ENCODE results near the gene RAD51B. TPM values are rescaled to one million over a fixed set of nuclear protein-coding genes. Genes with fewer than 3 reads are reported as not detected.

The RAD51B gene
- total RNA-seq, 4 donors from 2014 or later, result 6.2 to 39.9 (median 12.9) TPM

- H3K9me3 ChIP-seq, result no peaks in the 10 kb centered on the region
- H3K4me1 ChIP-seq, result peaks cover 3 to 41% (median 20%) of the 10 kb centered on the region in 3 donors
- TF ChIP-seq POLR2A (IDR thresholded peaks at IDR 0.05) (no peak), CTCF (IDR thresholded peaks at IDR 0.05) (no peak)
- H3K27ac ChIP-seq, result peak overlapping the region; percentile 60 to 83 (median 77)
- intact Hi-C loops (cut with DNase I), result no loop called here
- no peak for DNase-seq
- H3K36me3 ChIP-seq, result no peaks in the 10 kb centered on the region
- 86 to 90% methylated on average over 4 of the region's 4 CpGs for WGBS, 2 donors
- H3K27me3 ChIP-seq, result no peaks in the 10 kb centered on the region
- H3K4me3 ChIP-seq, result no peak overlapping the region
Measured at GRCh38 chr14:68606644-68607043, 787.1 kb downstream of the RAD51B start.

- Histone ChIP-seq H3K4me3 (no peak overlapping the region), H3K36me3 (no peaks in the 10 kb centered on the region), H3K27ac (peak overlapping the region; percentile 60 to 83 (median 77)), H3K9me3 (no peaks in the 10 kb centered on the region), H3K4me1 (peaks cover 3 to 47% (median 26%) of the 10 kb centered on the region in 3 donors), H3K27me3 (no peaks in the 10 kb centered on the region)
- intact Hi-C loops (cut with DNase I), result no loop called here
- TF ChIP-seq CTCF (IDR thresholded peaks at IDR 0.05), result no peak
- no peak for TF ChIP-seq POLR2A (IDR thresholded peaks at IDR 0.05)
- WGBS, 2 donors, result 52 to 62% methylated on average over 13 to 14 of the region's 17 CpGs
- no peak for DNase-seq
Measured at GRCh38 chr14:68607081-68607866, 787.7 kb downstream of the RAD51B start.

- 65 to 80% methylated on average over 5 to 11 of the region's 14 CpGs for WGBS, 2 donors
- Histone ChIP-seq H3K36me3 (no peaks in the 10 kb centered on the region), H3K9me3 (no peaks in the 10 kb centered on the region), H3K4me3 (no peak overlapping the region), H3K4me1 (peaks cover 3 to 54% (median 26%) of the 10 kb centered on the region in 3 donors), H3K27ac (peak overlapping the region; percentile 60 to 83 (median 77)), H3K27me3 (no peaks in the 10 kb centered on the region)
- intact Hi-C loops (cut with DNase I), result no loop called here
- DNase-seq, result no peak
- TF ChIP-seq CTCF (IDR thresholded peaks at IDR 0.05) (no peak), POLR2A (IDR thresholded peaks at IDR 0.05) (no peak)
Measured at GRCh38 chr14:68607867-68608573, 788.4 kb downstream of the RAD51B start.

GRCh38 chr14:68608574-68608962 lies 789.0 kb downstream of the RAD51B start:
- peak overlapping the region; percentile 60 to 83 (median 77) for H3K27ac ChIP-seq
- no peaks in the 10 kb centered on the region for H3K36me3 ChIP-seq
- no peak overlapping the region for H3K4me3 ChIP-seq
- peaks cover 0 to under 1% (median 0%) of the 10 kb centered on the region in 3 donors for H3K9me3 ChIP-seq
- 88 to 93% methylated on average over 3 to 4 of the region's 4 CpGs for WGBS, 2 donors
- no peaks in the 10 kb centered on the region for H3K27me3 ChIP-seq
- no peak for DNase-seq
- TF ChIP-seq POLR2A (IDR thresholded peaks at IDR 0.05), result no peak
- TF ChIP-seq CTCF (IDR thresholded peaks at IDR 0.05), result no peak
- H3K4me1 ChIP-seq, result peaks cover 3 to 54% (median 26%) of the 10 kb centered on the region in 3 donors
- intact Hi-C loops (cut with DNase I), result no loop called here

GRCh38 chr14:68609012-68609411 lies 789.4 kb downstream of the RAD51B start:
- H3K4me1 ChIP-seq, result peaks cover 3 to 54% (median 26%) of the 10 kb centered on the region in 3 donors
- no peaks in the 10 kb centered on the region for H3K27me3 ChIP-seq
- H3K27ac ChIP-seq, result peak overlapping the region in 3 of 4 donors; percentile 73 to 83 (median 81)
- H3K36me3 ChIP-seq, result no peaks in the 10 kb centered on the region
- TF ChIP-seq CTCF (IDR thresholded peaks at IDR 0.05) (no peak), POLR2A (IDR thresholded peaks at IDR 0.05) (no peak)
- intact Hi-C loops (cut with DNase I), result no loop called here
- 93 to 95% methylated on average over 6 to 7 of the region's 7 CpGs for WGBS, 2 donors
- no peak for DNase-seq
- peaks cover 0 to 5% (median 3%) of the 10 kb centered on the region in 3 donors for H3K9me3 ChIP-seq
- no peak overlapping the region for H3K4me3 ChIP-seq
